ENCODE data around the gene TTLL7. TPM values are rescaled to one million over a fixed set of nuclear protein-coding genes. Genes with fewer than 3 reads are reported as not detected.
"Not testable (repeated sequence)": the region's sequence is repeated elsewhere in the genome, so short reads cannot be mapped to it uniquely, and the experiment has no call there.

Gene TTLL7
- total RNA-seq, 1 experiment from 2014 or later = 20.4 TPM

- in situ Hi-C loops (cut with HindIII; ENCODE audit: low pct_unique_long_range_greater_than_20kb, low sequenced_read_pairs) = no loop called here
- peak; percentile 74 for DNase-seq (ENCODE audit: low read depth)
These were observed 436 bp upstream of the TTLL7 start for GRCh38 chr1:83999316-83999819.

DNA sequence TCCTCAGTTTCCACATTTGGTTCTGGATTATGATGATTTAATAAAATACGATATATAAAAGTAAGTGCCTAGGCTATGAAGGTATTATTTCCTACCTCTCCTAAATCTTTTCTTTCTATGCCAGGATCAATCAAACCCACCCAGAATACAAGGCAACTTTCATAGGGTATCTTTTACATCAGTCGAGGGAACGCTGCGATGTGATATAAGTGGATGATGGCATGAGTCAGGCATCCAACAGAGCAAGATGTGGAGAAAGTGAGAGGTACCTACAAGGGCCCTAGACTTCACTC is 781 bp downstream of the TTLL7 start:
- in situ Hi-C loops (cut with HindIII; ENCODE audit: low pct_unique_long_range_greater_than_20kb, low sequenced_read_pairs) = no loop called here
- no peak for DNase-seq (ENCODE audit: low read depth)

- DNase-seq (ENCODE audit: low read depth) = no peak
- in situ Hi-C loops (cut with HindIII; ENCODE audit: low pct_unique_long_range_greater_than_20kb, low sequenced_read_pairs) = no loop called here
These were observed 1.3 kb downstream of the TTLL7 start for GRCh38 chr1:83997631-83998030.

DNA sequence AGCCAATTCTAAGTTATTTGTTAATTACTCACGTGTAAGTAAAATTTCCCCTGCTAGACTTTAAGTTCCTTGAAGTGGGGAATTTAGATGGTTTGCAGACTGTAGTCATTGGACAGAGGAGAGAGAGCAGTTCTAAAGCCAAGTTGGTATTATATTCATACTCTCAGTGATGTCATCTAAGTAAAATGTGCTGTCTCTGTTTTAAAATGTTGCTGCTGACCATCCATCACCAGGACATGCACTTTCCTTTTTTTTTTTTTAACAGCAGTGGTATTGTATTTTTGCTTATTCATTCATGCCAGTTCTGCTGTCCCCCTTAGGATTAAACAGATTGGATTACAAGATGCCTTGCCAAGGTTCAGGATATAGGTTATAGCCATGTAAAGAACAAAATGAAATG is 2.3 kb downstream of the TTLL7 start:
- in situ Hi-C loops (cut with HindIII; ENCODE audit: low pct_unique_long_range_greater_than_20kb, low sequenced_read_pairs) = no loop called here
- DNase-seq (ENCODE audit: low read depth) = peak; percentile 56

GRCh38 chr1:83996191-83996590 is 2.7 kb downstream of the TTLL7 start:
- in situ Hi-C loops (cut with HindIII; ENCODE audit: low pct_unique_long_range_greater_than_20kb, low sequenced_read_pairs) = no loop called here

GRCh38 chr1:83995649-83996048 is 3.3 kb downstream of the TTLL7 start:
- DNase-seq (ENCODE audit: low read depth) = no peak
- in situ Hi-C loops (cut with HindIII; ENCODE audit: low pct_unique_long_range_greater_than_20kb, low sequenced_read_pairs) = no loop called here

More at GRCh38 chr1:83996191-83996590, 2.7 kb downstream of the TTLL7 start:
- no peak for DNase-seq (ENCODE audit: low read depth)

- no peak for DNase-seq (ENCODE audit: low read depth)
- in situ Hi-C loops (cut with HindIII; ENCODE audit: low pct_unique_long_range_greater_than_20kb, low sequenced_read_pairs) = no loop called here
These were observed 4.8 kb downstream of the TTLL7 start for GRCh38 chr1:83994111-83994510.

DNA sequence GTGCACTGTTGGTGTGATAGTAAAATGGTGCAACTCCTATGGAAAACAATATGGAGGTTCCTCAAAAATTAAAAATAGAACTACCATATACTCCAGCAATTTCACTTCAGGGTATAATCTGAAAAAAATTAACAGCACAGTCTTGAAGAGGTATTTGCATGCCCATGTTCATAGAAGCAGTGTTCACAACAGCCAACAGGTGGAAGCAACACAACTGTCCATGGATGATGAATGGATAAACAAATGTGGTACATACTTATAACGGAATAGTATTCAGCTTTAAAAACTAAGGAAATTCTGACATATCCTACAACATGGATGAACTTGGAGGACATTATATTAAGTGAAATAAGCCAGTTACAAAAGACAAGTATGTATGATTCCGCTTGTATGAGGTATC is 8.2 kb downstream of the TTLL7 start:
- in situ Hi-C loops (cut with HindIII; ENCODE audit: low pct_unique_long_range_greater_than_20kb, low sequenced_read_pairs) = no loop called here
- DNase-seq (ENCODE audit: low read depth) = no peak

- in situ Hi-C loops (cut with HindIII; ENCODE audit: low pct_unique_long_range_greater_than_20kb, low sequenced_read_pairs) = no loop called here
- no peak for DNase-seq (ENCODE audit: low read depth)
These were observed 13.9 kb downstream of the TTLL7 start for GRCh38 chr1:83985048-83985447.

DNA sequence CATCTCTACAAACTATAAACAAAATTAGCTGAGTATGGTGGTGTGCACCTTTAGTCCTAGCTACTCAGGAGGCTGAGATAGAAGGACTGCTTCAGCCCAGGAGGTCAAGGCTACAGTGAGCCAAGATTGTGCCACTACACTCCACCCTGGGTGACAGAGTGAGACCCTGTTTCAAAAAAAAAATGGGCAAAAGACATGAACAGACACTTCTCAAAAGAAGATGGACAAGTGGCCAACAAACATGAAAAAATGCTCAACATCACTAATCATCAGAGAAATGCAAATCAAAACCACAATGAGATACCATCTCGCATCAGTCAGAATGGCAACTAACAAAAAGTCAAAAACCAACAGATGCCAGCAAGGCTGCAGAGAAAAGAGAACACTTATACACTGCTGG is 15.0 kb downstream of the TTLL7 start:
- in situ Hi-C loops (cut with HindIII; ENCODE audit: low pct_unique_long_range_greater_than_20kb, low sequenced_read_pairs) = not testable (repeated sequence)

DNA sequence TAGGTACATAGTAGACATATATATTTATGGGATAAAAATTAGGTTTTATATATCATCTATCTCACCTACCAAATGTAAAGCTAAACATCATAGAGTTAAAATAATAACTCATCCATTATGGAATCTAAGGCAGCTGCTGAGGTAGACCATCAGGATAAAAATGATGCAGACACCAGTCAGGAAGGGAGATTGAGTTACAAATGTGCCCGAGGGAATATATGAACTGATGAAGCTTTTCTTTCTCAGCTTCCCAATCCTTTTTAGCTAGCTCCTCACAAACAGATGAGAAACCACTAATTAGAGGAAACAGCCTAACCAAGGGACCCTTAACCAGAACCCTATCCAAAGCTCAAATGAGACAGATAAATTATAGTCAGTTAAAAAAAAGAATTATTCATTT is 20.9 kb downstream of the TTLL7 start:
- in situ Hi-C loops (cut with HindIII; ENCODE audit: low pct_unique_long_range_greater_than_20kb, low sequenced_read_pairs) = no loop called here
- no peak for DNase-seq (ENCODE audit: low read depth)

More for the DNA sequence above, 15.0 kb downstream of the TTLL7 start:
- DNase-seq (ENCODE audit: low read depth) = not testable (repeated sequence)

- no peak for DNase-seq (ENCODE audit: low read depth)
- in situ Hi-C loops (cut with HindIII; ENCODE audit: low pct_unique_long_range_greater_than_20kb, low sequenced_read_pairs) = no loop called here
These were observed 22.0 kb downstream of the TTLL7 start for GRCh38 chr1:83976920-83977319.

DNA sequence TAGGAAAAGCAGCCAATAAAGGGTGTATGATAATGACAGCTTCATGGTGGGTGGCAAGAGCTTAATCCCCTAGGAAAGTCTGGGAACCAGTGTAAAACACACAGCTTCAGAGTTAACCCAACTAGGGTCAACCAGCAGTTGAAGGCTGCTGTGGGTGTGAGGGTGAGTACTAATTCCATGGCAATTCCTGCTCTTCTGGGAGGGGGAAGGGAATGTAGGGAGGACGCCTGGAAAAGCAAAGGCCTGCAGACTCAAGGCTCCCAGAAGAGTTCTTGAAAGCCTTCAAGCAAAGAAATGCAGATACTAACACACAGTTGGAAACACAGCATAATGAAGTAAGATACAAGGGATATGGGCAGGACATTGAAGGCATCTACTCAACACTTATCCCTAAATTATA is 28.1 kb downstream of the TTLL7 start:
- in situ Hi-C loops (cut with HindIII; ENCODE audit: low pct_unique_long_range_greater_than_20kb, low sequenced_read_pairs) = no loop called here
- no peak for DNase-seq (ENCODE audit: low read depth)

DNA sequence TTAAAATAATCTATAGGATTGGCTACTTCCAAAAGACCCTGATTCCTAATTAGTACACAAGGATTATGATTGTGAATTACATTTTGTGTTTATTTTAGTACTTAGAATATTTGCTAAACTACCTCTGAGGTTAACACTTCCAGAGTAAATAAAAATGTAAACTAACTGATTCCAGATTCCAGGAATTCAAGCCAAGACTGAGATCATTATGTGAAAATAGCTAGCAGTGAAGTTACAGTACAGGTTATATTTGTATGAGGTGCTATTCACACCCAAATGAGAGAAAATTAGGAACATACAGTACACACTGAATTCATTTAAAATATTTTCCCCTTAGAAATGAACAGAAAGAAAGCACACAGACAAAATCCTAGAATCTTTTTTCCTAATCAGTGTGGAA is 28.8 kb downstream of the TTLL7 start:
- in situ Hi-C loops (cut with HindIII; ENCODE audit: low pct_unique_long_range_greater_than_20kb, low sequenced_read_pairs) = no loop called here
- DNase-seq (ENCODE audit: low read depth) = no peak

DNA sequence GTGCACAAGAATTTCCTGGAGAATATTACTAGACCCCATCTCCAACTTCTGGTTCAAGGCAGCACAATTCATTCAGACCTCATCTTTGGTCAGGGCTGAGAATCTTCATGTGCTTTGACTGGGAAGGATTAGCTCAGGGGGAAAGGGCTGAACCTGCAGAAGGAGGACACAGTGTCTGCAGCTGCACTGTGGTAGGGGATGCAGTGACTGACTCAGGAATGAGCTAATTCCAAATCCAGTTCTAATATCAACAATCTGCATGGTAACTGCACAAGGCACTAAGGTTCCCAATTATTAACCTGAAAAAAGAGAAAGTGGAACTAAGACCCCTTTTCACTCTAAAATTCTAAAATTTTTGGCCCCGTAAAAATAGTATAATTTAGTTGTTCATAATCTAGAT is 31.6 kb downstream of the TTLL7 start:
- in situ Hi-C loops (cut with HindIII; ENCODE audit: low pct_unique_long_range_greater_than_20kb, low sequenced_read_pairs) = no loop called here
- no peak for DNase-seq (ENCODE audit: low read depth)

DNA sequence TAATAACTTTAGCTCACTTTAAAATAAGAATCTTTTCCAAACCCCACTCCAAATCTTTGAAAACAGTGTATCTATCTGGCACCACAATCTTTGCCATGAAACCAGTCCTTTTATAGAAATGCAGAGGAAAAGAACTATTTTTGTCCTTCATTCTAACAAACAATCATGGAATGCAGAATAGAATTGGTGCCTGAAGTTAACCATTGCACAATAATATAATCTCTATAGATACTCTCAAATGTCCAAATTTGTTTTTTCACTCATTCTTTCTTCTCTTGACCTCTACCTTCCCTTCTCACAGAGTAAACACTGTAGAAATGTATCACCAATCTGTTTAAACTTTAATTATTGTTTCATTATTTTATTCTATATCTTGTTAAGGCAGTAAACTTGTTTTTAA is 34.8 kb downstream of the TTLL7 start:
- no peak for DNase-seq (ENCODE audit: low read depth)
- in situ Hi-C loops (cut with HindIII; ENCODE audit: low pct_unique_long_range_greater_than_20kb, low sequenced_read_pairs) = no loop called here

- in situ Hi-C loops (cut with HindIII; ENCODE audit: low pct_unique_long_range_greater_than_20kb, low sequenced_read_pairs) = no loop called here
- DNase-seq (ENCODE audit: low read depth) = no peak
These were observed 37.2 kb downstream of the TTLL7 start for GRCh38 chr1:83961571-83962295.

DNA sequence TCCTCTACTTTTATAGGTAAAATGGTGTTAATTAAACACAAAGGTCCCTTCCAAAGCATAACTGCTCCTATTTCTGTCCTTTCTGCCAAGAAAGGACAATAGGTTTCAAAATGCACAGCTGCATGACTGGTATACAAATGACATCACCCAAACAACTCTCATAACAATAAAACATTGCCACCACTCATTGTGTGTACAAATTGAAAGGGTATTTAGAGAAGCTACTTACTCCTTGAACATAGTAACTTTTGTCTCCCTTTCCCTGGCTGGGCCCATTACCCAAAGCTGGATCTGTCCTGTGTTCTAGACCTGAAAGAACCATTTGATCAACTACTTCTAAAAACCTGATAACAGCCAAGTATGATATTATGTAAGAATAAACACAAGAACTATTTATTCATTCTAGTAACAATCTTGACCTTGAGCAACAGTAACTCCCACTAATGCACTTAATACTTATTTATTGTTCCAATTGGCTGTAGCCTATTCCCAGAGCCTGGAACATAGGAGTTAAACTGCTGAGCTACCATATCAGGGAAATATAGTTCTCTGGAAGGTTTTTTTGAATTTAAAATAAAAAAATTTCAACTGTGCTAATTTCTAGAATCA is 38.2 kb downstream of the TTLL7 start:
- in situ Hi-C loops (cut with HindIII; ENCODE audit: low pct_unique_long_range_greater_than_20kb, low sequenced_read_pairs) = no loop called here
- no peak for DNase-seq (ENCODE audit: low read depth)

- no peak for DNase-seq (ENCODE audit: low read depth)
These were observed 39.0 kb downstream of the TTLL7 start for GRCh38 chr1:83959824-83960498.

DNA sequence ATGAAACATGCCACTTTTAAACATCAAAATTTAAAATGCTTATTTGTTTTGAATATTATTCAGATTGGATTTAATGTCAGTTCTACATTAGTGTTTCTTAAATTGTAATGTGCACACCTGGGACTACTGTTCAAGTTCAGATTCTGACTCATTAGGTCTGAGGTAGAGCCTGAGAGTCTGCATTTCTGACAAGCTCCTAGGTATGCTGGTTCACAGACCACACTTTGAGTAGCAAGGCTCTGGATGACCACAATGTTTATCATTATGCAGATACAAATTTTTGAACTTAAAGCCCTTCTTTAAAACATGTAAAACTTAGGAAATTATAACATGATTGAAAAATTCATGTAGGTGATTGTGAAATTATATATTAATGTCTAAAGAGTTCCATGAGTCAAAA is 40.2 kb downstream of the TTLL7 start:
- DNase-seq (ENCODE audit: low read depth) = no peak
- in situ Hi-C loops (cut with HindIII; ENCODE audit: low pct_unique_long_range_greater_than_20kb, low sequenced_read_pairs) = no loop called here

More at GRCh38 chr1:83959824-83960498, 39.0 kb downstream of the TTLL7 start:
- in situ Hi-C loops (cut with HindIII; ENCODE audit: low pct_unique_long_range_greater_than_20kb, low sequenced_read_pairs) = no loop called here

All from Caki2 (cell line).